Prostate gland (tissue), 2 donors: ENCODE data around the gene AMT. TPM values are rescaled to one million over a fixed set of nuclear protein-coding genes. Genes with fewer than 3 reads are reported as not detected.

ENCODE experiments used
- DNase-seq: peaks from one replicate; pipeline ENCODE4 v3.0.0-alpha.2; 2019; ENCODE audit warnings: low spot score
- H3K27ac ChIP-seq, 2 donors: fragments of 200-600 bp; sonication (generic); 2 replicates each; pipeline ENCODE4 v1.5.1; 2017 to 2019
- H3K27me3 ChIP-seq: fragments of 200-600 bp; sonication (generic); replicated peaks from 2 replicates; pipeline ENCODE4 v1.5.1; 2019; ENCODE audit not compliant: insufficient read depth
- H3K36me3 ChIP-seq, 2 donors: fragments of 200-600 bp; sonication (generic); 1 replicate in 1 of 2; 2 replicates in 1 of 2; pipeline versions ENCODE4 v1.5.1 to v1.8.1; 2017 to 2019
- H3K4me1 ChIP-seq: fragments of 200-600 bp; sonication (generic); replicated peaks from 2 replicates; pipeline ENCODE4 v1.5.1; 2019
- H3K4me3 ChIP-seq, 2 donors: fragments of 200-600 bp; sonication (generic); 2 replicates each; pipeline ENCODE4 v1.5.1; 2017 to 2019
- H3K9me3 ChIP-seq: fragments of 200-600 bp; sonication (generic); 2 replicates; pipeline ENCODE4 v1.5.1; 2017
- CTCF ChIP-seq, 4 experiments: fragments of 200-600 bp in 2 of 4; fragments of 450-650 bp in 2 of 4; sonication (generic) in 2 of 4; IDR thresholded peaks; 1 replicate in 3 of 4; 2 replicates in 1 of 4; pipeline ENCODE4 v1.5.1; 2016 to 2019; ENCODE audit warnings: antibody characterized with exemption in 4 of 4, mild to moderate bottlenecking in 2 of 4, moderate library complexity in 2 of 4
- POLR2A ChIP-seq: fragments of 450-650 bp; IDR thresholded peaks from one replicate; pipeline ENCODE4 v1.6.1; 2016; ENCODE audit warnings: antibody characterized with exemption, mild to moderate bottlenecking
- POLR2AphosphoS5 ChIP-seq: sonication (generic); formaldehyde crosslinking; IDR thresholded peaks from one replicate; pipeline ENCODE4 v1.6.1; 2017; ENCODE audit warnings: antibody characterized with exemption
- WGBS: methylation state at CpG from one replicate; pipeline ENCODE4 v1.1.5; 2018; 5-methylcytosine and 5-hydroxymethylcytosine counted together
- intact Hi-C: fragments of 100-400 bp; cut with DNase I; formaldehyde crosslinking; loops from one replicate; pipeline ENCODE4 v1.14.2; 2022
- small RNA-seq, 2 donors: library from RNA; depleted of rRNA; stranded (forward); fragments of <200 nt; gene quantifications; one replicate each; pipeline ENCODE3, GENCODE V24; 2016
- total RNA-seq, 2 donors: library from RNA; depleted of rRNA; stranded (reverse); fragments of >200 nt; gene quantifications; one replicate each; pipeline ENCODE4 v1.1.0, GENCODE V29; 2016

The AMT gene
- total RNA-seq, 2 donors from 2014 or later, result 6.3 to 8.9 TPM

GRCh38 chr3:49371946-49372345 is 50.3 kb downstream of the AMT start:
- no peaks in the 10 kb centered on the region for H3K36me3 ChIP-seq
- H3K4me1 ChIP-seq, result no peaks in the 10 kb centered on the region
- H3K27ac ChIP-seq, result no peak overlapping the region
- DNase-seq, result no peak
- no peaks in the 10 kb centered on the region for H3K27me3 ChIP-seq
- H3K4me3 ChIP-seq, result no peak overlapping the region
- H3K9me3 ChIP-seq, result no peaks in the 10 kb centered on the region
- intact Hi-C loops, result no loop called here
- TF ChIP-seq POLR2AphosphoS5, result no peak
- no peak for TF ChIP-seq POLR2A
- TF ChIP-seq CTCF (IDR thresholded peaks at IDR 0.05), result no peak

GRCh38 chr3:49370585-49371290 is 51.5 kb downstream of the AMT start:
- no peaks in the 10 kb centered on the region for H3K4me1 ChIP-seq
- H3K27ac ChIP-seq, result no peak overlapping the region
- intact Hi-C loops, result no loop called here
- H3K36me3 ChIP-seq, result no peaks in the 10 kb centered on the region
- 93% methylated on average over 6 of the region's 6 CpGs for WGBS
- no peak overlapping the region for H3K4me3 ChIP-seq
- TF ChIP-seq POLR2A (no peak), CTCF (IDR thresholded peaks at IDR 0.05) (no peak), POLR2AphosphoS5 (no peak)
- no peaks in the 10 kb centered on the region for H3K9me3 ChIP-seq
- H3K27me3 ChIP-seq, result no peaks in the 10 kb centered on the region
- no peak for DNase-seq

Small RNA genes within 50 kb of the gene (small RNA-seq; reads per million reads assigned to genes)
- 0 reads per million in 2 donors for gene RNA5SP130

Other genes with a start within 250 kb of the AMT start
- gene C3orf62, start 145.2 kb downstream of the AMT start, total RNA-seq, result 1 to 10 TPM; 4.3 to 9.7 TPM
- 10 to 100 TPM; 18.3 to 30.8 TPM for gene USP4, start 82.4 kb downstream of the AMT start, total RNA-seq
- 100 to 1,000 TPM; 250 to 279 TPM for gene GPX1, start 64.1 kb downstream of the AMT start, total RNA-seq
- gene RHOA, start 10.5 kb downstream of the AMT start, total RNA-seq, result 100 to 1,000 TPM; 296 to 343 TPM
- 10 to 100 TPM; 39.6 to 70.0 TPM for gene TCTA, start 10.1 kb downstream of the AMT start, total RNA-seq
- gene NICN1, start 6.9 kb upstream of the AMT start, total RNA-seq, result 10 to 100 TPM in 1 of 2 donors, 1 to 10 TPM in 1; 5.9 to 11.6 TPM
- 100 to 1,000 TPM in 1 of 2 donors, 10 to 100 TPM in 1; 86.7 to 213 TPM for gene DAG1, start 47.8 kb upstream of the AMT start, total RNA-seq
- gene BSN, start 132.0 kb upstream of the AMT start, total RNA-seq, result 10 to 100 TPM in 1 of 2 donors, under 1 TPM in 1; 0.82 to 11.6 TPM